ENCODE results near the gene ZNF235. TPM values are rescaled to one million over a fixed set of nuclear protein-coding genes. Genes with fewer than 3 reads are reported as not detected.

The ZNF235 gene
- total RNA-seq, 1 experiment from 2014 or later, result 9.9 TPM

DNA sequence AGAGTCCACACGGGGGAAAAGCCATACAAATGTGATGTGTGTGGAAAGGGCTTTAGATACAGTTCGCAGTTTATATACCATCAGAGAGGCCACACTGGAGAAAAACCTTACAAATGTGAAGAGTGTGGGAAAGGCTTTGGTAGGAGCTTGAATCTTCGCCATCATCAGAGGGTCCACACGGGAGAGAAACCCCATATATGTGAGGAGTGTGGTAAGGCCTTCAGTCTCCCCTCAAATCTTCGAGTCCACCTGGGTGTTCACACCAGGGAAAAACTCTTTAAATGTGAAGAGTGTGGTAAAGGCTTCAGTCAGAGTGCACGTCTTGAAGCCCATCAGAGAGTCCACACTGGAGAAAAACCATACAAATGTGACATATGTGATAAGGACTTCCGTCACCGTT lies 68.4 kb downstream of the ZNF235 start:
- Histone ChIP-seq H3K9me3 (ENCODE audit: low read depth, low read length, poor library complexity, severe bottlenecking) (peaks cover 23% of the 10 kb centered on the region), H3K4me1 (ENCODE audit: insufficient read depth, low read length, poor library complexity, severe bottlenecking) (no peaks in the 10 kb centered on the region), H3K27ac (ENCODE audit: low read depth, low read length, poor library complexity, severe bottlenecking) (no peak overlapping the region), H3K27me3 (replicated peaks; ENCODE audit: insufficient read depth, low read depth, low read length, poor library complexity) (no peaks in the 10 kb centered on the region), H3K4me3 (ENCODE audit: low read depth, low read length, poor library complexity, severe bottlenecking) (no peak overlapping the region), H3K36me3 (ENCODE audit: insufficient read depth, low read length, poor library complexity, severe bottlenecking) (peaks cover 51% of the 10 kb centered on the region)
- ChIA-PET CTCF (no interaction called here), POLR2A (ENCODE audit: low non-redundant PET) (no interaction called here)
- no TSS peak for BruUV-seq (replicated peaks)
- DNase-seq (ENCODE audit: low spot score), result no peak
- intact Hi-C loops (cut with micrococcal nuclease; ENCODE audit: unreplicated experiment), result no loop called here
- TF ChIP-seq, protein P1, sequence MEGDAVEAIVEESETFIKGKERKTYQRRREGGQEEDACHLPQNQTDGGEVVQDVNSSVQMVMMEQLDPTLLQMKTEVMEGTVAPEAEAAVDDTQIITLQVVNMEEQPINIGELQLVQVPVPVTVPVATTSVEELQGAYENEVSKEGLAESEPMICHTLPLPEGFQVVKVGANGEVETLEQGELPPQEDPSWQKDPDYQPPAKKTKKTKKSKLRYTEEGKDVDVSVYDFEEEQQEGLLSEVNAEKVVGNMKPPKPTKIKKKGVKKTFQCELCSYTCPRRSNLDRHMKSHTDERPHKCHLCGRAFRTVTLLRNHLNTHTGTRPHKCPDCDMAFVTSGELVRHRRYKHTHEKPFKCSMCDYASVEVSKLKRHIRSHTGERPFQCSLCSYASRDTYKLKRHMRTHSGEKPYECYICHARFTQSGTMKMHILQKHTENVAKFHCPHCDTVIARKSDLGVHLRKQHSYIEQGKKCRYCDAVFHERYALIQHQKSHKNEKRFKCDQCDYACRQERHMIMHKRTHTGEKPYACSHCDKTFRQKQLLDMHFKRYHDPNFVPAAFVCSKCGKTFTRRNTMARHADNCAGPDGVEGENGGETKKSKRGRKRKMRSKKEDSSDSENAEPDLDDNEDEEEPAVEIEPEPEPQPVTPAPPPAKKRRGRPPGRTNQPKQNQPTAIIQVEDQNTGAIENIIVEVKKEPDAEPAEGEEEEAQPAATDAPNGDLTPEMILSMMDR (conservative IDR thresholded peaks at IDR 0.05; ENCODE audit: low read depth, low read length), result no peak
- TF ChIP-seq EZH2 (IDR thresholded peaks at IDR 0.05; ENCODE audit: borderline replicate concordance, low read depth, low read length, poor library complexity, severe bottlenecking), result no peak

Other genes starting within 250 kb of the ZNF235 start
- gene ZNF284, start 232.9 kb downstream of the ZNF235 start, total RNA-seq (2021), result 3.1 and 3.2 TPM in 2 replicates
- gene ZNF224, start 210.7 kb downstream of the ZNF235 start, total RNA-seq (2021), result 20.4 and 23.8 TPM in 2 replicates
- 6.3 and 7.1 TPM in 2 replicates for gene ZNF225, start 191.6 kb downstream of the ZNF235 start, total RNA-seq (2021)
- gene ZNF234, start 163.5 kb downstream of the ZNF235 start, total RNA-seq (2021), result 15.1 and 17.1 TPM in 2 replicates
- 21.4 and 23.1 TPM in 2 replicates for gene ZNF226, start 139.9 kb downstream of the ZNF235 start, total RNA-seq (2021)
- gene ZNF227, start 92.5 kb downstream of the ZNF235 start, total RNA-seq (2021), result 31.6 and 34.3 TPM in 2 replicates
- 1.1 and 1.2 TPM in 2 replicates for gene ZNF233, start 45.1 kb downstream of the ZNF235 start, total RNA-seq (2021)
- 7.8 and 8.2 TPM in 2 replicates for gene ZNF112, start 51.7 kb upstream of the ZNF235 start, total RNA-seq (2021)
- gene ZNF285, start 96.6 kb upstream of the ZNF235 start, total RNA-seq (2021), result 3.0 and 3.9 TPM in 2 replicates
- gene ZNF229, start 143.4 kb upstream of the ZNF235 start, total RNA-seq (2021), result 13.4 and 14.3 TPM in 2 replicates
- 10.4 and 10.8 TPM in 2 replicates for gene ZNF180, start 195.5 kb upstream of the ZNF235 start, total RNA-seq (2021)
- 0.15 TPM in 1 of 2 replicates, not detected in the other for gene CEACAM20, start 224.7 kb upstream of the ZNF235 start, total RNA-seq (2021)

All from A673 (cell line).